ENCODE results near the gene RPL3.

DNA sequence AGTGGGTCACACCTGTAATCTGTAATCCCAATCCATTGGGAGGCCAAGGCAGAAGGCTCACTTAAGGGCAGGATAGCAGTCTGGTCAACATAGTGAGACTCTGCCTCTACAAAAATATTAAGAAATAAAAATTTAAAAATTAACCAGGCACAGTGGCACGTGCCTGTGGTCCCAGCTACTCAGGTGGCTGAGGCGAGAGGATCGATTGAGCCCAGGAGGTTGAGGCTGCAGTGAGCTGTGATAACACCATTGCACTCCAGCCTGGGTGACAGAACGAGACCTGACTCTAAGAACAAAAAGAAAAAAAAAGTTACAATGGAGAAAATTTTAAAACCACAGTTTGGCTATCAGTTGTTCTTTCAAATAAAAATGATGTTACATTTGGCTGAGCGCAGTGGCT is 17.0 kb upstream of the RPL3 start:
- TF ChIP-seq, protein P1, sequence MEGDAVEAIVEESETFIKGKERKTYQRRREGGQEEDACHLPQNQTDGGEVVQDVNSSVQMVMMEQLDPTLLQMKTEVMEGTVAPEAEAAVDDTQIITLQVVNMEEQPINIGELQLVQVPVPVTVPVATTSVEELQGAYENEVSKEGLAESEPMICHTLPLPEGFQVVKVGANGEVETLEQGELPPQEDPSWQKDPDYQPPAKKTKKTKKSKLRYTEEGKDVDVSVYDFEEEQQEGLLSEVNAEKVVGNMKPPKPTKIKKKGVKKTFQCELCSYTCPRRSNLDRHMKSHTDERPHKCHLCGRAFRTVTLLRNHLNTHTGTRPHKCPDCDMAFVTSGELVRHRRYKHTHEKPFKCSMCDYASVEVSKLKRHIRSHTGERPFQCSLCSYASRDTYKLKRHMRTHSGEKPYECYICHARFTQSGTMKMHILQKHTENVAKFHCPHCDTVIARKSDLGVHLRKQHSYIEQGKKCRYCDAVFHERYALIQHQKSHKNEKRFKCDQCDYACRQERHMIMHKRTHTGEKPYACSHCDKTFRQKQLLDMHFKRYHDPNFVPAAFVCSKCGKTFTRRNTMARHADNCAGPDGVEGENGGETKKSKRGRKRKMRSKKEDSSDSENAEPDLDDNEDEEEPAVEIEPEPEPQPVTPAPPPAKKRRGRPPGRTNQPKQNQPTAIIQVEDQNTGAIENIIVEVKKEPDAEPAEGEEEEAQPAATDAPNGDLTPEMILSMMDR (conservative IDR thresholded peaks at IDR 0.05 in 1 of 2, IDR thresholded peaks at IDR 0.05 in 1 of 2; ENCODE audit: low read depth in 1 of 2, low read length in 2 of 2) = no peak
- no peak for TF ChIP-seq EZH2 (IDR thresholded peaks at IDR 0.05; ENCODE audit: low read length, missing control alignments)

Data from fibroblast of lung (primary cell).